ENCODE results near the gene ABCA13.

ABCA13 gene

GRCh38 chr7:48518092-48518491 is 346.8 kb downstream of the ABCA13 start:
- no peak overlapping the region for H3K4me3 ChIP-seq (ENCODE audit: low read length)

DNA sequence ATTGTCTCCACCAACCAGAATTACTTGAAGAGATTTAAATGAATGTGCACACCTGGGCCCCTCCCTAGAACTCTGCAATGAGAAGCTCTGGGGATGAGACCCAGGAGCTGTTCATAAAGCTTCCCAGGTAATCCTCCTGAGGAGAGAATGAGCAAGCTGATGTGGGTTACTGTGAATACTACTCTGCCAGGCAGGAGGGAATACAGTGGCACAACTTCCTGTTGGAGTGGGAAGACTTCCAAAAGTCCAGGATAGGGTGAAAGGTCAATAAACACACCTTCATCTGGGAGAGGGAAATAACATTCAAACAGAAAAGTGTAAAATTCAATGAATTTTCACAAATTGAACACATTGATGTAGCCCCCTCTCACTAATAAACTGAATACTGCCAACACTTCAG is 351.4 kb downstream of the ABCA13 start:
- Histone ChIP-seq H3K79me2 (ENCODE audit: control insufficient read depth, low read length) (no peaks in the 10 kb centered on the region), H3K4me2 (ENCODE audit: low read length) (no peak overlapping the region), H3K9me2 (replicated peaks; ENCODE audit: control insufficient read depth, low read length) (no peaks in the 10 kb centered on the region), H3K27me3 (ENCODE audit: control insufficient read depth, low read length) (no peaks in the 10 kb centered on the region), H4K20me1 (ENCODE audit: control insufficient read depth, insufficient read depth, low read depth, low read length) (no peaks in the 10 kb centered on the region), H3K36me3 (ENCODE audit: control insufficient read depth, low read length) (no peaks in the 10 kb centered on the region), H3K4me1 (ENCODE audit: control insufficient read depth, low read length) (no peaks in the 10 kb centered on the region), H3K27ac (ENCODE audit: low read depth, low read length) (no peak overlapping the region), H3F3A (ENCODE audit: control insufficient read depth, insufficient read depth) (no peaks in the 10 kb centered on the region), H3K9me3 (ENCODE audit: control insufficient read depth, insufficient read depth, low read length) (no peaks in the 10 kb centered on the region), H3K4me3 (ENCODE audit: low read length) (no peak overlapping the region)
- TF ChIP-seq CTCF (IDR thresholded peaks at IDR 0.05; ENCODE audit: low read depth, low read length, poor library complexity, severe bottlenecking) (no peak), EZH2phosphoT487 (IDR thresholded peaks at IDR 0.05; ENCODE audit: borderline replicate concordance, low read length) (no peak)

More at GRCh38 chr7:48518092-48518491, 346.8 kb downstream of the ABCA13 start:
- no peaks in the 10 kb centered on the region for H3K9me3 ChIP-seq (ENCODE audit: control insufficient read depth, insufficient read depth, low read length)
- TF ChIP-seq CTCF (IDR thresholded peaks at IDR 0.05; ENCODE audit: low read depth, low read length, poor library complexity, severe bottlenecking) (no peak), EZH2phosphoT487 (IDR thresholded peaks at IDR 0.05; ENCODE audit: borderline replicate concordance, low read length) (no peak)
- H3K4me2 ChIP-seq (ENCODE audit: low read length), result no peak overlapping the region
- H3K27me3 ChIP-seq (ENCODE audit: control insufficient read depth, low read length), result no peaks in the 10 kb centered on the region
- H3K27ac ChIP-seq (ENCODE audit: low read depth, low read length), result no peak overlapping the region
- no peaks in the 10 kb centered on the region for H3K9me2 ChIP-seq (replicated peaks; ENCODE audit: control insufficient read depth, low read length)
- H3K79me2 ChIP-seq (ENCODE audit: control insufficient read depth, low read length), result no peaks in the 10 kb centered on the region
- no peaks in the 10 kb centered on the region for H3K36me3 ChIP-seq (ENCODE audit: control insufficient read depth, low read length)
- no peaks in the 10 kb centered on the region for H3F3A ChIP-seq (ENCODE audit: control insufficient read depth, insufficient read depth)
- no peaks in the 10 kb centered on the region for H4K20me1 ChIP-seq (ENCODE audit: control insufficient read depth, insufficient read depth, low read depth, low read length)
- no peaks in the 10 kb centered on the region for H3K4me1 ChIP-seq (ENCODE audit: control insufficient read depth, low read length)

DNA sequence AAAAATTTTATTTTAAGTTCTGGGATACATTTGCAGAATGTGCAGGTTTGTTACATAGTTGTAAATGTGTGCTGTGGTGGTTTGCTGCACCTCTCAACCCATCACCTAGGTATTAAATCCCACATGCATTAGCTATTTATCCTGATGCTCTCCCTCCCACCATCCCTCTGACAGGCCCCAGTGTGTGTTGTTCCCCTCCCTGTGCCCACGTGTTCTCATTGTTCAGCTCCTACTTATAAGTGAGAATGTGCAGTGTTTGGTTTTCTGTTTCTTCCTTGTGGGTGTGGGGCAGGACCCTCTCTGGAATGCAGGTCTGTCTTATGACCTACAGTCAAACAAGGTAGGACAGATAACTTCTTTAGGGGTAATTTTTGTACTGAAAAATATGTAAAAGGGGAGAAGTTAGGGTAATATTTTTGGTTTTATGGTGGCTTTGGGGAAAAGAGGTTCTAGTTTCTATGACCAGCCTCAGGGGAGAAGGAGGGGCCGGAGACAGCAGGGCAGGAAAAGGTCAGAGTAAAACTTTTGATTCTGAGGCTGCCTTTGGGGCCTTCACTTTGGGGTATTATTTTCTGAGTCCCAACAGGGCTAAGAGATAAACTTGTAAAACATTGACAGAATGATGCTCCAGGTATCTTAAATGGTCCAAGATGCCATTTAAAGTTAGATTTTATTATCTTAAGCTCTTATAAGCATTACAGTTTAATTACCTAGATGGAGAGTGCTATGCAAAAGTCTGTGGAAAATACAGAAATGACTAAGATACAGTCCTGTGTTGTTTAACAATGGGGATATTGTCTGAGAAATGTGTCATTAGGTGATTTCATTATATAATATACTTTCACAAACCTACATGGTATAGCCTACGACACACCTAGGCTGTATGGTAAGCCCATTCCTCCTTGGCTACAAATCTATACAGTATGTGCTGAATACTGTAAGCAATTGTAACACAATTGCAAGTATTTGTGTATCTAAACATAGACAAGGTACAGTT is 354.8 kb downstream of the ABCA13 start:
- no peak overlapping the region for H3K4me3 ChIP-seq (ENCODE audit: low read length)
- H3K79me2 ChIP-seq (ENCODE audit: control insufficient read depth, low read length), result no peaks in the 10 kb centered on the region
- no peaks in the 10 kb centered on the region for H3K9me3 ChIP-seq (ENCODE audit: control insufficient read depth, insufficient read depth, low read length)
- no peaks in the 10 kb centered on the region for H3K9me2 ChIP-seq (replicated peaks; ENCODE audit: control insufficient read depth, low read length)
- no peak overlapping the region for H3K4me2 ChIP-seq (ENCODE audit: low read length)
- H4K20me1 ChIP-seq (ENCODE audit: control insufficient read depth, insufficient read depth, low read depth, low read length), result no peaks in the 10 kb centered on the region
- no peaks in the 10 kb centered on the region for H3K4me1 ChIP-seq (ENCODE audit: control insufficient read depth, low read length)
- TF ChIP-seq CTCF (IDR thresholded peaks at IDR 0.05; ENCODE audit: low read depth, low read length, poor library complexity, severe bottlenecking) (no peak), EZH2phosphoT487 (IDR thresholded peaks at IDR 0.05; ENCODE audit: borderline replicate concordance, low read length) (no peak)
- H3K36me3 ChIP-seq (ENCODE audit: control insufficient read depth, low read length), result no peaks in the 10 kb centered on the region
- H3K27me3 ChIP-seq (ENCODE audit: control insufficient read depth, low read length), result no peaks in the 10 kb centered on the region
- no peak overlapping the region for H3K27ac ChIP-seq (ENCODE audit: low read depth, low read length)
- no peaks in the 10 kb centered on the region for H3F3A ChIP-seq (ENCODE audit: control insufficient read depth, insufficient read depth)

All from DOHH2 (cell line).